Tibial nerve (tissue), 4 donors: ENCODE data around the gene KLHL40. TPM values are rescaled to one million over a fixed set of nuclear protein-coding genes. Genes with fewer than 3 reads are reported as not detected.

Source experiments
- DNase-seq, 2 donors: peaks; one replicate each; pipeline ENCODE4 v3.0.0-alpha.2; 2019; ENCODE audit warnings: low spot score in 2 of 2
- H3K27ac ChIP-seq, 4 donors: fragments of 200-600 bp; sonication (generic) in 3 of 4; one replicate each; pipeline ENCODE4 v1.5.1; 2017 to 2019; ENCODE audit warnings: mild to moderate bottlenecking in 1 of 4
- H3K27me3 ChIP-seq, 2 donors: fragments of 200-600 bp; sonication (generic) in 1 of 2; one replicate each; pipeline versions ENCODE4 v1.5.1 to v1.6.0; 2017 to 2019
- H3K36me3 ChIP-seq, 3 donors: fragments of 200-600 bp; sonication (generic); one replicate each; pipeline ENCODE4 v1.5.1; 2018 to 2019
- H3K4me1 ChIP-seq, 4 donors: fragments of 200-600 bp; sonication (generic) in 3 of 4; one replicate each; pipeline ENCODE4 v1.5.1; 2017 to 2019
- H3K4me3 ChIP-seq, 4 donors: fragments of 200-600 bp; sonication (generic) in 3 of 4; one replicate each; pipeline ENCODE4 v1.5.1; 2017 to 2019; ENCODE audit warnings: mild to moderate bottlenecking in 1 of 4, moderate library complexity in 1 of 4
- H3K9me3 ChIP-seq, 4 donors: fragments of 200-600 bp; sonication (generic) in 3 of 4; one replicate each; pipeline ENCODE4 v1.5.1; 2017 to 2019
- EP300 ChIP-seq, 2 donors: sonication (generic); formaldehyde crosslinking; IDR thresholded peaks; one replicate each; pipeline ENCODE4 v1.6.1; 2017; ENCODE audit warnings: antibody characterized with exemption in 2 of 2, mild to moderate bottlenecking in 1 of 2
- POLR2A ChIP-seq, 2 donors: fragments of 450-650 bp; IDR thresholded peaks; one replicate each; pipeline ENCODE4 v1.6.1; 2017; ENCODE audit warnings: antibody characterized with exemption in 2 of 2, mild to moderate bottlenecking in 2 of 2, moderate library complexity in 2 of 2
- WGBS, 2 donors: methylation state at CpG; one replicate each; pipeline ENCODE4 v1.1.5; 2018; 5-methylcytosine and 5-hydroxymethylcytosine counted together
- total RNA-seq, 4 donors: library from RNA; depleted of rRNA; stranded (reverse); fragments of >200 nt; gene quantifications; one replicate each; pipeline ENCODE4 v1.1.0, GENCODE V29; 2016
- TF ChIP-seq, protein P1 (sequence below), 5 experiments: fragments of 200-600 bp in 3 of 5; fragments of 450-650 bp in 2 of 5; sonication (generic) in 3 of 5; IDR thresholded peaks; one replicate each; pipeline ENCODE4 v1.5.1; 2016 to 2019; ENCODE audit warnings: antibody characterized with exemption in 5 of 5, mild to moderate bottlenecking in 3 of 5, moderate library complexity in 2 of 5

KLHL40 gene
- total RNA-seq, 4 donors from 2014 or later: 0.42 TPM; not detected in 3

DNA sequence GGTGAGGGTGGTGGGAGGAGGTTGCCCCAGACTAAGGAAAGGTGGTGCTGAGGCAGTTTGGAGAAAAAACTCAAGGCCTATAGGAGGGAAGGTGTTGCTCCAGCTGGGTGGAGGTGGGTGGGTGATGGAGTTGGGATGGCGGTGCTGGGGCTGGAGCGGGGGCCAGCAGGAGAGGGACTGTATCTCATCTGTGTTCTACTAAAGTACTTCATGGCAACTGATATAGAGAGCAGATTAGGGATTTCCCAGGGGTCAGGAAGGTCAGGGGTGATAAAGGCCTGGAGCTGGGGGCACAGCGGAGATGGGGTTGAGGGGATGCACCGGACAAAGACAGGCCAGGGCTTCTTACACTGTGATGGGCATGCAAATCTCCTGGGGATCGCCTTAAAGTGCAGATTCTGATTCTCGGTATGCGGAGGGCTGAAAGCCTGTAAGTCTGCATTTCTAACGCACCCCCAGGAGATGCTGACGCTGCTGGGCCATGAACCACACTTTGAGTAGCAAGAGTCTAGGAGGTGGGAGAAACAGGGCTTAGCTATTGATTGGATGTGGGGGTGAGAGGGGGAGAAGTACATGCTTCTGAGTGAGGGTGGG, 4.2 kb downstream of the KLHL40 start:
- 66 to 67% methylated on average over 9 of the region's 9 CpGs for WGBS, 2 donors
- TF ChIP-seq, protein P1, sequence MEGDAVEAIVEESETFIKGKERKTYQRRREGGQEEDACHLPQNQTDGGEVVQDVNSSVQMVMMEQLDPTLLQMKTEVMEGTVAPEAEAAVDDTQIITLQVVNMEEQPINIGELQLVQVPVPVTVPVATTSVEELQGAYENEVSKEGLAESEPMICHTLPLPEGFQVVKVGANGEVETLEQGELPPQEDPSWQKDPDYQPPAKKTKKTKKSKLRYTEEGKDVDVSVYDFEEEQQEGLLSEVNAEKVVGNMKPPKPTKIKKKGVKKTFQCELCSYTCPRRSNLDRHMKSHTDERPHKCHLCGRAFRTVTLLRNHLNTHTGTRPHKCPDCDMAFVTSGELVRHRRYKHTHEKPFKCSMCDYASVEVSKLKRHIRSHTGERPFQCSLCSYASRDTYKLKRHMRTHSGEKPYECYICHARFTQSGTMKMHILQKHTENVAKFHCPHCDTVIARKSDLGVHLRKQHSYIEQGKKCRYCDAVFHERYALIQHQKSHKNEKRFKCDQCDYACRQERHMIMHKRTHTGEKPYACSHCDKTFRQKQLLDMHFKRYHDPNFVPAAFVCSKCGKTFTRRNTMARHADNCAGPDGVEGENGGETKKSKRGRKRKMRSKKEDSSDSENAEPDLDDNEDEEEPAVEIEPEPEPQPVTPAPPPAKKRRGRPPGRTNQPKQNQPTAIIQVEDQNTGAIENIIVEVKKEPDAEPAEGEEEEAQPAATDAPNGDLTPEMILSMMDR (IDR thresholded peaks at IDR 0.05): no peak
- TF ChIP-seq POLR2A (IDR thresholded peaks at IDR 0.05): no peak
- no peak for TF ChIP-seq EP300 (IDR thresholded peaks at IDR 0.05)
- H3K4me1 ChIP-seq: peaks cover 0 to 18% (median 2%) of the 10 kb centered on the region in 4 donors
- peaks cover 0 to 3% of the 10 kb centered on the region in 2 donors for H3K27me3 ChIP-seq
- no peak for DNase-seq
- H3K27ac ChIP-seq: no peak overlapping the region
- no peaks in the 10 kb centered on the region for H3K9me3 ChIP-seq
- H3K4me3 ChIP-seq: no peak overlapping the region
- H3K36me3 ChIP-seq: no peaks in the 10 kb centered on the region

DNA sequence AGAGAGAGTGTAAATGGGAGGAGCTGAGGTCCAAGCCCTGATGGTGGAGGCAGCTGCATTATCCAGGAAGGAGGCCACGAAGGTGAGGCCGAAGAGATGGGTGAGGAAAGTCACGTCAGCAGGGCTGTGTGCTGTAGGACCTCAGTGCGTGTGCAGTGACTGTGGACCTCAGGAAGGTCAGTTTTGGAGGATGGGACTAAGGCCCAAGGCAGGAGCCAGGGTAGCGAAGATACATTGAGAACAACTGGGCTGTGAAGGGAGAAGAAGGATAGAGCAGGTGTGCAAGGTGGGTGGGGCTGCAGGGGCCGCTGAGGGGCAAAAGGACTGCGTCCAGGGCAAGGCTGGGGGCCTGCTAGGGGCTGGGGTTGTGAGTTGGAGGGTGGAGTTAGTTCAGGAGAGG, 4.9 kb downstream of the KLHL40 start:
- peaks cover 0 to 3% of the 10 kb centered on the region in 2 donors for H3K27me3 ChIP-seq
- WGBS, 2 donors: 80 to 82% methylated on average over 7 of the region's 7 CpGs
- DNase-seq: no peak
- TF ChIP-seq POLR2A (IDR thresholded peaks at IDR 0.05): no peak
- no peak for TF ChIP-seq EP300 (IDR thresholded peaks at IDR 0.05)
- TF ChIP-seq, protein P1 (IDR thresholded peaks at IDR 0.05): no peak
- no peaks in the 10 kb centered on the region for H3K36me3 ChIP-seq
- peaks cover 0 to 12% (median 0%) of the 10 kb centered on the region in 4 donors for H3K4me1 ChIP-seq
- no peak overlapping the region for H3K4me3 ChIP-seq
- no peak overlapping the region for H3K27ac ChIP-seq
- H3K9me3 ChIP-seq: no peaks in the 10 kb centered on the region

DNA sequence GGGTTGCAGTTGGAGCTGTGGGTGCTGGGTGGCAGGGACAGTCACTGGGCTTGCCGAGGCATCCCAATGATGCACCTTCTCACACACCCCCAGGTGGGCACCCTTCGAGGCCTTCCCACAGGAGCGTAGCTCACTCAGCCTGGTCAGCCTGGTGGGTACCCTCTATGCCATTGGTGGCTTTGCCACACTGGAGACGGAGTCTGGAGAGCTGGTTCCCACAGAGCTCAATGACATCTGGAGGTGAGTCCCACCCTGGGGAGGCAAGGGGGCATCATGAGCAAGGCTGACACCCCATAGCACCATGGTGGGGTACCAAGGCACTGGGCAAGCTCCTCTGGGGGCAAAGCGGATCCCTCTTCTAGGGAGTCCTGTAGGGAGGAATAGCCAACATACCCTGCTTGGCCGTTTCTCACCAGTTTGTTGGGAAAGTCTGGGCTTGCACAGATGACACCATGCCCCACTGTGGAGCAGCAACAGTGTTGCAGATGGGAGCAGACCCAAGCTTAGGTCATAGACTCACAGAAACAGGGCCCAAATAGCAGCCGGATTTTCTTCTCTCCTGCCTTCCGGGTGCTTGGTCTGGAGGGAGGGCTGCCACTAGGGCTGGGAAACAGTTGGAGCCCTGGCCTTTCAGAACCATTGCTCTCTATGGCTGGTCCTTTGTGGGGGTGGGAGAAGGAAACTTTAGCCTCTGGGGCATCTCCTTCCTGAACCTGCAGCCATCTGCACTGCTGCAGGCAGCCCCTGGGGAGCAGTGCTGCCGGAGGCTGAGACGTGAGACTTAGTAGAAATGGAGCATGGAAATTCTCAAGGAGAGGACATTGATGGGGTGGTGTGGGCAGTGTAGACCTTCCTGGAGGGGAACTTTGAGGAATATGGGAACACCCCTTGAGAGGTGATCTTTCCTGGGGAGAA, 5.7 kb downstream of the KLHL40 start:
- Histone ChIP-seq H3K9me3 (no peaks in the 10 kb centered on the region), H3K27ac (no peak overlapping the region), H3K4me1 (peaks cover 0 to 3% (median 0%) of the 10 kb centered on the region in 4 donors), H3K36me3 (no peaks in the 10 kb centered on the region), H3K4me3 (no peak overlapping the region), H3K27me3 (no peaks in the 10 kb centered on the region)
- no peak for DNase-seq
- 73 to 77% methylated on average over 8 to 10 of the region's 10 CpGs for WGBS, 2 donors
- TF ChIP-seq POLR2A (IDR thresholded peaks at IDR 0.05) (no peak), EP300 (IDR thresholded peaks at IDR 0.05) (no peak)
- TF ChIP-seq, protein P1 (IDR thresholded peaks at IDR 0.05): no peak

DNA sequence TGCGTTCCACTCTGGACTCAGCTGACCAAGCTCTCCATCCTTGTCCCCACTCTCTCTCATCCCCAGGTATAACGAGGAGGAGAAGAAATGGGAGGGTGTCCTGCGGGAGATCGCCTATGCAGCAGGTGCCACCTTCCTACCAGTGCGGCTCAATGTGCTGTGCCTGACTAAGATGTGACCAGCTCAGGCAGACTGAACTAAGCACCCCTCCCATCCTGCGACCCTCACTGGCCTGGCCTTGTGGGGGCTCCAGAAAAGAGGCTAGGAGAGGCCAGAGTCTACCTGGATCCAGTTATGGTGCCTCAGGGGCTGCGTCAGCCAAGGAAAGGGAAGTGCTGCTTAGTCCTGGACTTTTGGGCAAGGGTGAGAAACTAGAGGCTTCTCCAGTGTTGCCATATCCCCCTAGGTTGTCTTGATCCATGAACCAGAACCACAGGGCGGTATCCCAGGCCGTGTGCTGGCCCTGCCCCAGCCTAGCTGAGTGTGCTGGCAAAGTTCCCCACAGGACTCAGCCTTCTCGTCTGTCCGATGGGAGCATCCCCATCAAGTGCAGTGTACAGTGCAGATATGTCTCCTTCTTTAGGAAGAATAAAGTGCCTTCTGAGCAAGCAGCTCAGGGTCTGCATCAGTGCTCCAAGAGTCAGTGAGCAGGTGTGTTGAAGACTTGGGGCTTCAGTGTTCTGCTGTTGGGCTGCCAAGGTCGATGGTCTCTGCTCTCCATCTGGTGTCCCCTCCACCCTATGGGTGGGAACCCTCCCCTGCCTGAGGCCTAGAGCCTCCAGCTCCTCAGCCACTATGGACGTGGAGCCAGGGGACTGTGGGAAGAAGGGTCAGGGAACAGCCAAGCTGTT, 6.7 kb downstream of the KLHL40 start:
- DNase-seq: no peak
- H3K4me1 ChIP-seq: no peaks in the 10 kb centered on the region

More for the DNA sequence above, 6.7 kb downstream of the KLHL40 start:
- no peaks in the 10 kb centered on the region for H3K27me3 ChIP-seq
- TF ChIP-seq, protein P1 (IDR thresholded peaks at IDR 0.05): no peak
- TF ChIP-seq EP300 (IDR thresholded peaks at IDR 0.05) (no peak), POLR2A (IDR thresholded peaks at IDR 0.05) (no peak)
- peak overlapping the region in 1 of 4 donors; percentile 11 for H3K27ac ChIP-seq
- no peaks in the 10 kb centered on the region for H3K9me3 ChIP-seq
- 75 to 77% methylated on average over 13 of the region's 13 CpGs for WGBS, 2 donors
- no peaks in the 10 kb centered on the region for H3K36me3 ChIP-seq
- no peak overlapping the region for H3K4me3 ChIP-seq
